Cardiac muscle cell (in vitro differentiated cells and primary cell): ENCODE data around the gene TMPRSS15. TPM values are rescaled to one million over a fixed set of nuclear protein-coding genes. Genes with fewer than 3 reads are reported as not detected.

Experiments used
- DNase-seq, 2 donors: peaks; one replicate each; pipeline versions ENCODE4 v3.0.0 to v3.0.0-alpha.2; 2010 to 2017; ENCODE audit warnings: low read depth in 1 of 2, low spot score in 1 of 2
- H3K27ac ChIP-seq: fragments of 200-600 bp; sonication (generic); 2 replicates; pipeline ENCODE4 v1.5.1; 2016
- H3K27me3 ChIP-seq: fragments of 200-600 bp; sonication (generic); 2 replicates; pipeline ENCODE4 v1.6.0; 2016; ENCODE audit warnings: control low read depth
- H3K36me3 ChIP-seq: fragments of 200-600 bp; sonication (generic); 2 replicates; pipeline ENCODE4 v1.5.1; 2016; ENCODE audit warnings: control low read depth
- H3K4me1 ChIP-seq: fragments of 200-600 bp; sonication (generic); 2 replicates; pipeline ENCODE4 v1.8.1; 2017; ENCODE audit warnings: low read depth, mild to moderate bottlenecking, mixed run types
- H3K4me3 ChIP-seq: fragments of 200-600 bp; sonication (generic); 2 replicates; pipeline ENCODE4 v1.5.1; 2016; ENCODE audit warnings: mild to moderate bottlenecking
- H3K9me3 ChIP-seq: fragments of 200-600 bp; sonication (generic); 2 replicates; pipeline ENCODE4 v1.5.1; 2017; ENCODE audit warnings: low read depth, mild to moderate bottlenecking, control low read depth
- CTCF ChIP-seq: IDR thresholded peaks from 2 replicates; pipeline ENCODE4 v1.5.1; 2012; ENCODE audit warnings: low read depth, mild to moderate bottlenecking, low read length
- polyA plus RNA-seq: library from polyadenylated mRNA; unstranded; fragments of >200 nt; fragmentation: Nextera tagmentation; extraction: Ambion mirVana; gene quantifications from 2 replicates; pipeline ENCODE4 v1.2.1, GENCODE V29; 2016
- total RNA-seq: library from RNA; depleted of rRNA; stranded (reverse); fragments of >200 nt; gene quantifications from 2 replicates; pipeline ENCODE4 v1.2.3, GENCODE V29; 2016

The TMPRSS15 gene
- total RNA-seq = not detected in 2 replicates
- polyA plus RNA-seq = not detected in 2 replicates

GRCh38 chr21:18403735-18404450 lies at the start of gene TMPRSS15:
Gene TMPRSS15 (minus strand): TSS chr21:18403785. CDS start chr21:18403622, 163 bp downstream.
- H3K9me3 ChIP-seq = no peaks in the 10 kb centered on the region
- no peaks in the 10 kb centered on the region for H3K27me3 ChIP-seq
- no peak within 1 kb of the TSS for H3K4me3 ChIP-seq
- TF ChIP-seq CTCF = no peak
- no peak within 1 kb of the TSS for H3K27ac ChIP-seq
- no peak for DNase-seq
- no peaks in the 10 kb centered on the region for H3K4me1 ChIP-seq
- no peaks in the 10 kb centered on the region for H3K36me3 ChIP-seq

DNA sequence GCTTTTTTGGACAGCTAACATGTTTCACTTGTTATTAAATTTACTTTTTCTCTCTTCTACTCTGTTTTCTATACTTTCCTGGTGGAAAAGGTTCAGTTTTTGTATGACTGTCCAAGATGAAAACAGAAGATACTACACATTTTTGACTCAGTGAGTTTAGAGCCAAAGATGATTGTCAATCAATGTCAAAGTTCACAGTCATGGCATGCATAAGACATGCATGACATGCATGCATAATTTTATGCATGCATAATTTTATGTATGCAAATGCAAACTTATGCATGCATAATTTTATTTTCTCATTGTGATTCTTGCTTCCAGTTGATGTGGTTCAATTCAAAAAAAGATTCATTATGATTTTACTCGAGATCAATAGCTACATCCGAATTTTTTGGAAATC lies 48.1 kb upstream of the TMPRSS15 start:
- no peaks in the 10 kb centered on the region for H3K36me3 ChIP-seq
- H3K4me1 ChIP-seq = peaks cover 7% of the 10 kb centered on the region
- TF ChIP-seq CTCF = no peak
- no peak overlapping the region for H3K4me3 ChIP-seq
- H3K9me3 ChIP-seq = no peaks in the 10 kb centered on the region
- no peaks in the 10 kb centered on the region for H3K27me3 ChIP-seq
- no peak for DNase-seq
- H3K27ac ChIP-seq = no peak overlapping the region

- Histone ChIP-seq H3K27ac (no peak overlapping the region), H3K4me1 (no peaks in the 10 kb centered on the region), H3K36me3 (no peaks in the 10 kb centered on the region), H3K9me3 (no peaks in the 10 kb centered on the region), H3K27me3 (no peaks in the 10 kb centered on the region), H3K4me3 (no peak overlapping the region)
- no peak for TF ChIP-seq CTCF
- no peak for DNase-seq
These were observed 46.3 kb upstream of the TMPRSS15 start for GRCh38 chr21:18449605-18450550.

DNA sequence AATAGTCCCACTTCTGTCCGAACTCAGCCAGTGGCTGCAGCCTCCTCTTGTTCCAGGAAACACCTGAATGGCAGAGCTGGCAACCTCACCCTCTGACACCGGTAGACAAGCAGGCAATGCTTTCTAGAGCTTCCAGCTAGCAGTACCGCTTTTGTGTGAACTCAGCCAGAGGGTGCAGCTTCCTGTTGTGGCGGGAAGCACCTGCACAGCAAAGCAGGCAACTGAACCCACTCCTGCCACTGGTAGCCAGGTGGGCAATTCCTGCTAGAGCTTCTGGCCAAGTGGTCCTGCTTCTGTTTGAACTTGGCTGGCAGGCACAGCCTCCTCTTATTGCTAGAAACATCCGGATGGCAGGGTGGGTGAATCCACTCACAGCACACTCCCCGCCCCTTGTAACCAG lies 40.1 kb upstream of the TMPRSS15 start:
- DNase-seq = no peak
- no peaks in the 10 kb centered on the region for H3K4me1 ChIP-seq
- H3K27me3 ChIP-seq = no peaks in the 10 kb centered on the region
- no peak for TF ChIP-seq CTCF
- H3K9me3 ChIP-seq = no peaks in the 10 kb centered on the region
- H3K36me3 ChIP-seq = no peaks in the 10 kb centered on the region
- H3K27ac ChIP-seq = no peak overlapping the region
- H3K4me3 ChIP-seq = no peak overlapping the region

- DNase-seq = peak in 1 of 2 donors; percentile 5
- Histone ChIP-seq H3K36me3 (no peaks in the 10 kb centered on the region), H3K27ac (no peak overlapping the region), H3K4me1 (no peaks in the 10 kb centered on the region), H3K27me3 (no peaks in the 10 kb centered on the region), H3K4me3 (no peak overlapping the region), H3K9me3 (no peaks in the 10 kb centered on the region)
- TF ChIP-seq CTCF = no peak
These were observed 39.5 kb upstream of the TMPRSS15 start for GRCh38 chr21:18443085-18443484.
